ENCODE measurements around the gene HMGA1. TPM values are rescaled to one million over a fixed set of nuclear protein-coding genes. Genes with fewer than 3 reads are reported as not detected.
"Not testable (repeated sequence)": the region's sequence is repeated elsewhere in the genome, so short reads cannot be mapped to it uniquely, and the experiment has no call there.

HMGA1 gene
- total RNA-seq, 3 donors from 2014 or later: 49.4 to 176 (median 124) TPM

DNA sequence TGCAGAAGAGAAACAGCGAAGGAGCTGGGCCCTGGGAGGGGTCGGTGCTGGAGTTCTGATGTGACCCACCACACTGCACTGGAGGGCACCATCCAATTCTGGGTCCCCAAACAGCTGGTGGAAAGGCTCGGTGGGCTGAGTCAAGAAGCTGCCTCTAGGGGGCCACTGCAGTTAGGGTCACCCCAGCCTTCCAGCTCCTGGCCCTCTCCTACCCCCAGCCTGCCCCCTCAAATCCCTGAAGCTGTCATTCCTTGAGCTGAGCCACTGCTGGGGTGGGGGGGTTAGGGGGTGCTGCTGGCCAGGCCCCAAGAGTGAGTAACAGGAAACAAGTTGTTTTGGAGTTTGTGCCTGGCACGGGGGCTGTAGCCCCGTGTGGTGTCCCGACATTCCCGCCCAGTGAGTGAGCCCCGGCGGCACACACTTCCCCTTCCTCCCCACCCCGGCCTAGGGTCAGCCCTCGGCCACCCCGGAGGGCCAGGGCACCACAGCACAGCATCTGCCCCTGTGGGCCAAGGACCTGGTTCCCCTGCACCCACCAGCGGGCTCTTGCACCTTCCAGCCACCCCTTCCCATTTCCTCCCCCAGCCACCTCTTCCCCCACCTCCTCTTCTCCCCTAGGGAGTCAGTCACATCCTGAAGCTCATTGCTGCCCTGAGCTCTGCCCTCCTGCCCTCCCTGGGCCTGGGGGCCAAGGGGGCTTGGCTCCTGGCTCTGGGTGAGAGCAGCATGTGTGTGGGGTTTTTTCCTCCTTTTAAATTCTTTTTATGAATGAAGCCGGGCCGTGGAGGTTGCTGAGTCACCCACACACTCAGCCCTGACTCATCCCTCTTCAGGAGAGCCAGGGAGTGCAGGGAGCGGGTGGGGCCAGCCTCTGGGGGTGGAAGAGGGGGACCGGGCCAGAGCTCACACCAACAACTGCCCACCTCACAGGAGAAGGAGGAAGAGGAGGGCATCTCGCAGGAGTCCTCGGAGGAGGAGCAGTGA is 7.5 kb downstream of the HMGA1 start:
- ATAC-seq (peak; percentile 17), DNase-seq (peak in 1 of 3 donors; percentile 78)
- no peaks in the 10 kb centered on the region for H3K9me3 ChIP-seq
- H3K4me1 ChIP-seq (ENCODE audit: low read depth): peaks cover 12% of the 10 kb centered on the region
- no peaks in the 10 kb centered on the region for H3K36me3 ChIP-seq (ENCODE audit: low read depth)
- H3K4me3 ChIP-seq: no peak overlapping the region
- no peak for TF ChIP-seq CTCF (IDR thresholded peaks at IDR 0.05)
- intact Hi-C loops (cut with DNase I, micrococcal nuclease): loop anchor here (10.0 kb wide), 1 partner anchor 171 kb away; no protein-coding TSS in a partner anchor

- H3K4me1 ChIP-seq (ENCODE audit: low read depth): peaks cover 12% of the 10 kb centered on the region
- not testable (repeated sequence) for DNase-seq; ATAC-seq; H3K4me3 ChIP-seq; H3K9me3 ChIP-seq; H3K36me3 ChIP-seq (ENCODE audit: low read depth)
- intact Hi-C loops (cut with DNase I, micrococcal nuclease): loop anchor here (10.0 kb wide), 1 partner anchor 170 kb away; no protein-coding TSS in a partner anchor
Measured at GRCh38 chr6:34245032-34245760, 8.5 kb downstream of the HMGA1 start.

DNA sequence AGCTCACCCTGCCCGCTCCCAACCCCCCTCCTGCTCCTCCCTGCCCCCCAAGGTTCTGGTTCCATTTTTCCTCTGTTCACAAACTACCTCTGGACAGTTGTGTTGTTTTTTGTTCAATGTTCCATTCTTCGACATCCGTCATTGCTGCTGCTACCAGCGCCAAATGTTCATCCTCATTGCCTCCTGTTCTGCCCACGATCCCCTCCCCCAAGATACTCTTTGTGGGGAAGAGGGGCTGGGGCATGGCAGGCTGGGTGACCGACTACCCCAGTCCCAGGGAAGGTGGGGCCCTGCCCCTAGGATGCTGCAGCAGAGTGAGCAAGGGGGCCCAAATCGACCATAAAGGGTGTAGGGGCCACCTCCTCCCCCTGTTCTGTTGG is 9.1 kb downstream of the HMGA1 start:
- DNase-seq; ATAC-seq; H3K4me3 ChIP-seq; H3K36me3 ChIP-seq (ENCODE audit: low read depth); H3K9me3 ChIP-seq: not testable (repeated sequence)
- H3K4me1 ChIP-seq (ENCODE audit: low read depth): peaks cover 12% of the 10 kb centered on the region
- intact Hi-C loops (cut with DNase I, micrococcal nuclease): loop anchor here (10.0 kb wide), 1 partner anchor 169 kb away; no protein-coding TSS in a partner anchor

- H3K4me3 ChIP-seq: no peak overlapping the region
- H3K4me1 ChIP-seq (ENCODE audit: low read depth): peaks cover 12% of the 10 kb centered on the region
- no peaks in the 10 kb centered on the region for H3K9me3 ChIP-seq
- no peak for TF ChIP-seq CTCF (IDR thresholded peaks at IDR 0.05)
- ATAC-seq (no peak), DNase-seq (no peak)
- no peaks in the 10 kb centered on the region for H3K36me3 ChIP-seq (ENCODE audit: low read depth)
- intact Hi-C loops (cut with DNase I, micrococcal nuclease): loop anchor here (10.0 kb wide), 1 partner anchor 169 kb away; no protein-coding TSS in a partner anchor
Measured at GRCh38 chr6:34246249-34246562, 9.5 kb downstream of the HMGA1 start.

DNA sequence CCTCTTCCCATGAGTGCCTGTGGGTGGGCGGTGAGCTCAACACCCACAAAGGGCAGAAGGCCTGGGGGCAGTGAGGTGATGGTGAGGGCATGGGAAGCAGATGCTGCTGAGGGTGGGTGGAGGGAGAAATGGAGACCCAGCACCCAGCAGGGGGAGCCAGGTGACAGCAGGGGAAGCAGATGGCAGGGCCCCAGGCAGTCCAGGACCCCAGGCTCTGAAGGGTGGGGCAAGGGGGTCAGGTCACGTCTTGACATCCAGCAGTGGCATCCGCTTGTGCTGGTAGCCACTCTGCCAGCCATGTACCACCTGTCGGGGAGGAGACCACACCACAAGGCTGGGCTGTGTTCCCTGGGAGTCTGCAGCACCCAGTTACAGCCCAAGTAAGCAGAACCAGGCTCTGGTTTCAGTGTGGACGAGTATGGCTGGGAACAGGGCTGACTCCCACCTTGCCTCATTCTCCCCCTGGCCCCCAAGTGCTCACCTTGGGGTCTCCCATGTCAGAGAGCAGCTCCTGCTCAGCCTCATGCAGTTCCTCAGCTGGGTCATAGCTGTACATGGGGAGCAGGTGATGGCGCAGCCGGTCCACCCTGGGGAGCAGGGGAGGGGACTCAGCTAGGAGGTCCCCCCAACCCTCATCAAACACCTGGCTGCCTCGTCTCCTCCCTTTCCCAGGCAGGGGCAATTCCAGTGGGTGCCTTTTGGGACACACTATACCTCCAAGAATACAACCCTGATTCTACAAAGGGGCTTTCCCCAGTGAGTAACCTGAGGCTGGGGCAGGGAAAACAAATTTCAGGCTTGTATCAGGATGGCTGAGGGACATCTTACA is 10.1 kb downstream of the HMGA1 start:
- Histone ChIP-seq H3K4me3 (no peak overlapping the region), H3K4me1 (ENCODE audit: low read depth) (peaks cover 12% of the 10 kb centered on the region), H3K9me3 (no peaks in the 10 kb centered on the region), H3K36me3 (ENCODE audit: low read depth) (no peaks in the 10 kb centered on the region)
- intact Hi-C loops (cut with DNase I, micrococcal nuclease): loop anchor here (10.0 kb wide), 1 partner anchor 168 kb away; no protein-coding TSS in a partner anchor
- DNase-seq (peak in 1 of 3 donors; percentile 40), ATAC-seq (no peak)
- TF ChIP-seq CTCF (IDR thresholded peaks at IDR 0.05): no peak

All from mucosa of descending colon (tissue), 3 donors.